ENCODE data around the gene SELENOO. TPM values are rescaled to one million over a fixed set of nuclear protein-coding genes. Genes with fewer than 3 reads are reported as not detected.

Gene SELENOO
- total RNA-seq, 4 donors from 2014 or later: 48.7 to 101 (median 74.0) TPM

DNA sequence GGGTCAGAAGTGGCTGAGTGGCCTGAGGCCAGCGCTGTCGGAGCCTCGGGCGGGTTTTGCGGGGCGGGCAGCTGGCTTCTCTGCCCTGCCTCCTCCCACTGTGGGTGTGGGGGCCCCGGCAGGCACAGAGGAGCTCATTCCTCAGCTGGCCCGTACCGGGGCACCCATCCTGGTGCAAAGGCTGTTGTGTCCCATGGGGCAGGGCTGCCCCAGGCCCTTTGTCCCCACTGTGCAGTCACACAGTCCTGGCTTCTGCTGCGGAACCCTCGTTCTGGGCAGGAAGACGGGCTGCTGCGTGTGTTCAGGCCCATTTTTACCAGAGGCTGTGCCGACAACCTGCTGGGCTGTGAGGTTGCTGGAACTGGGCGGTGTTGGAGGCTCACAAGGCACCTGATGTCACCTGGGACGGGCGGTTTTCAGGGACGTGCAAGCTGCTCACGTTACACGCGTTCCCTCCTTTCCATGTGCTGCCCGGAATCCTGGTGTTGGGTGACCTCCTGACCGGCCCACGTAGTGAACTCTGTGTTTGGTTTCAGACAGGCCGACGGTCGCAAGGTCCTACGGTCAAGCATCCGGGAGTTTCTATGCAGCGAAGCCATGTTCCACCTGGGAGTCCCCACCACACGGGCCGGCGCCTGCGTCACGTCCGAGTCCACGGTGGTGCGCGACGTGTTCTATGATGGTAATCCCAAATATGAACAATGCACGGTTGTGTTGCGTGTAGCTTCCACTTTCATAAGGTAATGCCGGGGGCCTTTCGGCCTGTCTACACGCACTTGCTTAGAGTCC is 5.2 kb downstream of the SELENOO start:
- no peak for DNase-seq
- no peak overlapping the region for H3K4me3 ChIP-seq
- peaks cover 0 to 23% (median 4%) of the 10 kb centered on the region in 4 donors for H3K4me1 ChIP-seq
- no peaks in the 10 kb centered on the region for H3K9me3 ChIP-seq
- peaks cover 0 to 42% (median 0%) of the 10 kb centered on the region in 3 donors for H3K36me3 ChIP-seq
- TF ChIP-seq POLR2A (IDR thresholded peaks at IDR 0.05): no peak
- TF ChIP-seq CTCF (IDR thresholded peaks at IDR 0.05): no peak
- no peaks in the 10 kb centered on the region for H3K27me3 ChIP-seq
- H3K27ac ChIP-seq: no peak overlapping the region

DNA sequence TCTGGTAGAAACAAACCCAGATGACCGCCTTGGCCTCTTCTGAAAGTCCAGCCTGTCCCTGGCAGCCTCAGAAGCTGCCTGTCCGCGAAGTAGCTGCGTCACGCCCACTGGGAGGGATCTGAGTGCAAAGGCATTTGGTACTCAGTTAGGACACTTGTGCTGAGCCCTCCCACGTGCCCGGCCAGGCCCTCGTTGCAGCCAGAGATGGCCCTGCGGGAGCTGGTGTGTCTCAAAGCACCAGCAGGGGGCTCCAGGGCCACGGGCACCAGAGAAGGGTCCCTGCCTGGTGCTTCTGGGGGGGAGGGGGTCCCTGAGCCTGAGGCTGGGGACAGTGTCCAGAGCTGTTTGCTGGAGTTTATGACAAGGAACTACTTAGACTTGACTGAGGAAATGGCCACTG is 5.8 kb downstream of the SELENOO start:
- no peaks in the 10 kb centered on the region for H3K9me3 ChIP-seq
- no peak for DNase-seq
- peaks cover 0 to 46% (median 0%) of the 10 kb centered on the region in 3 donors for H3K36me3 ChIP-seq
- no peak overlapping the region for H3K4me3 ChIP-seq
- no peaks in the 10 kb centered on the region for H3K27me3 ChIP-seq
- peaks cover 0 to 19% (median 4%) of the 10 kb centered on the region in 4 donors for H3K4me1 ChIP-seq
- TF ChIP-seq CTCF (IDR thresholded peaks at IDR 0.05): peak in 5 of 6 experiments; percentile 1 to 20 (median 15)
- no peak for TF ChIP-seq POLR2A (IDR thresholded peaks at IDR 0.05)
- H3K27ac ChIP-seq: no peak overlapping the region

DNA sequence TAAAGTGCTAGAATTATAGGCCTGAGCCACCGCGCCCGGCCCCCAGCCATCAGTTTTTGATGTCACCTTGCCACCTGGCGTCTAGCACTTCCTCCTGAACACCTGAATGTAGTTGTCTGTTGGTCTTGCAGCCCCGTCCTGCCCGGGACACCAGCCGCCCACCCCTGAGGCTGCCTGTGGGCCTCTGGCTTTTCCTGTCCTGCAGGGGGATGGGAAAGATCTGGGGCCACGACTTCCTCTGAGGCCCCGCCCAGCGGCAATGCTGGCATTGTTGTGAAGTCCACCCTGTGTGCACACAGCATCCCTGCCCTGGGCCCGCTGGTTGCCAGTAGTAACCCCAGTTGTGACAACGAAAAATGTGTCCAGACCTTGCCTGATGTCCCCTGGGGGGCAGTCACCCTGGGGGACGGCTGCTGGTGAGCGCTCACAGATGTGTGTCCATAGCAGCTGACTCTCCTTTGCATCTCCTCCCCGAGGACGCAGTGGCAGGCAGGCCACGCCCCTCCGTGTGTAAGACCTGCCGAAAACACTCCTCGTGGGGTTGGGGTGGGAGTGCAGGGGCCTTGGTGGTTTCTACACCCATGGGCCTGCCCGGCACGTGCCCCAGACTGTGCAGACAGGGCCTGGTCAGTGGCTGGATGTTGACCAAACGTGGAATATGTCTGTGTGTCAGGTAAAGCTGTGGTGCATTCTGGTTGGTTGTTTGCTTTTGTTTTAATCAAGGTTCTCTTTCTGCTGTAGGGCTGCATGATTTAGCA is 6.8 kb downstream of the SELENOO start:
- no peak overlapping the region for H3K4me3 ChIP-seq
- no peaks in the 10 kb centered on the region for H3K9me3 ChIP-seq
- H3K36me3 ChIP-seq: peaks cover 0 to 54% (median 0%) of the 10 kb centered on the region in 3 donors
- TF ChIP-seq POLR2A (IDR thresholded peaks at IDR 0.05) (no peak), CTCF (IDR thresholded peaks at IDR 0.05) (no peak)
- peak overlapping the region in 1 of 4 donors; percentile 19 for H3K27ac ChIP-seq
- no peaks in the 10 kb centered on the region for H3K27me3 ChIP-seq
- peaks cover 0 to 10% (median under 1%) of the 10 kb centered on the region in 4 donors for H3K4me1 ChIP-seq
- no peak for DNase-seq

DNA sequence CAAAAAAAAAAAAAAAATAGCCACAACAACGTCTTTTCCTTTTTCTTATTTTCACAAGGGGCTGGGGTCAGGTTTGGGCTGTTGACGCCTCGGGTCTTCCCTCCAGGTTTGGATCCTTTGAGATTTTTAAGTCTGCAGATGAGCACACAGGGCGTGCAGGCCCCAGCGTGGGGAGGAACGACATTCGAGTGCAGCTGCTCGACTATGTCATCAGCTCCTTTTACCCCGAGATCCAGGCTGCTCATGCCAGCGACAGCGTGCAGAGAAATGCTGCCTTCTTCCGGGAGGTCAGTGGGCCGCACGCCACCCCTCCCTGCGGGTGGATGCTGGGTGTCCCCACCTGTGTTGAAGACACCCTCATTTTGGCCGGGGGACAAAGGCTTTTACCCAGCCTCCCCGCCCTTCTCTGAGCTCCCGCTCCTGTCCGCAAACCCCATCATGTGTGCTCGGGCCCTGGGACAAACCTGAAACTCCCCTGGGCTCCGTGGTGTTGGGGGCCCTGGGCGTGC is 7.7 kb downstream of the SELENOO start:
- Histone ChIP-seq H3K4me1 (peaks cover 0 to 10% (median 0%) of the 10 kb centered on the region in 4 donors), H3K36me3 (peaks cover 0 to 62% (median 0%) of the 10 kb centered on the region in 3 donors), H3K9me3 (no peaks in the 10 kb centered on the region), H3K27ac (no peak overlapping the region), H3K4me3 (no peak overlapping the region), H3K27me3 (no peaks in the 10 kb centered on the region)
- no peak for DNase-seq
- no peak for TF ChIP-seq CTCF (IDR thresholded peaks at IDR 0.05)
- no peak for TF ChIP-seq POLR2A (IDR thresholded peaks at IDR 0.05)

- H3K9me3 ChIP-seq: no peaks in the 10 kb centered on the region
- peaks cover 0 to 70% (median 0%) of the 10 kb centered on the region in 3 donors for H3K36me3 ChIP-seq
- peaks cover 0 to 10% (median 0%) of the 10 kb centered on the region in 4 donors for H3K4me1 ChIP-seq
- DNase-seq: no peak
- no peak for TF ChIP-seq POLR2A (IDR thresholded peaks at IDR 0.05)
- H3K4me3 ChIP-seq: no peak overlapping the region
- H3K27me3 ChIP-seq: no peaks in the 10 kb centered on the region
- no peak overlapping the region for H3K27ac ChIP-seq
These were observed 8.4 kb downstream of the SELENOO start for GRCh38 chr22:50208939-50209892.

Measured in Peyer's patch (tissue), 4 donors.